Measurements from ENCODE around the gene AP4B1.
"Not testable (repeated sequence)": the region's sequence is repeated elsewhere in the genome, so short reads cannot be mapped to it uniquely, and the experiment has no call there.

Gene AP4B1

GRCh38 chr1:113904674-113905434, at the start of gene AP4B1, which contains the start of gene DCLRE1B:
AP4B1 (minus strand) TSS chr1:113904799; CDS start chr1:113904717, 82 bp downstream.
DCLRE1B (plus strand) TSS chr1:113905326; CDS start chr1:113905587, 261 bp downstream.
- peak; percentile 88 to 92 for DNase-seq (ENCODE audit: low read depth in 2 of 2)

GRCh38 chr1:113951719-113952118, 47.1 kb upstream of the AP4B1 start:
- no peak for DNase-seq (ENCODE audit: low read depth in 2 of 2)

GRCh38 chr1:113950908-113951307, 46.3 kb upstream of the AP4B1 start:
- DNase-seq (ENCODE audit: low read depth in 2 of 2), result no peak

GRCh38 chr1:113949007-113949406, 44.4 kb upstream of the AP4B1 start:
- DNase-seq (ENCODE audit: low read depth in 2 of 2), result no peak

- not testable (repeated sequence) for DNase-seq (ENCODE audit: low read depth in 2 of 2)
These were observed 43.6 kb upstream of the AP4B1 start for GRCh38 chr1:113948151-113948550.

- no peak for DNase-seq (ENCODE audit: low read depth in 2 of 2)
These were observed 42.9 kb upstream of the AP4B1 start for GRCh38 chr1:113947388-113948107.

- DNase-seq (ENCODE audit: low read depth in 2 of 2), result no peak
These were observed 42.2 kb upstream of the AP4B1 start for GRCh38 chr1:113946678-113947387.

- no peak for DNase-seq (ENCODE audit: low read depth in 2 of 2)
These were observed 41.5 kb upstream of the AP4B1 start for GRCh38 chr1:113946112-113946511.

GRCh38 chr1:113945329-113945728, 40.7 kb upstream of the AP4B1 start:
- DNase-seq (ENCODE audit: low read depth in 2 of 2), result no peak

- DNase-seq (ENCODE audit: low read depth in 2 of 2), result no peak
These were observed 38.6 kb upstream of the AP4B1 start for GRCh38 chr1:113943028-113943811.

GRCh38 chr1:113942527-113942926, 37.9 kb upstream of the AP4B1 start:
- DNase-seq (ENCODE audit: low read depth in 2 of 2), result no peak

GRCh38 chr1:113941245-113941559, 36.6 kb upstream of the AP4B1 start:
- no peak for DNase-seq (ENCODE audit: low read depth in 2 of 2)

- DNase-seq (ENCODE audit: low read depth in 2 of 2), result no peak
These were observed 36.0 kb upstream of the AP4B1 start for GRCh38 chr1:113940365-113941244.

GRCh38 chr1:113938192-113938591, 33.6 kb upstream of the AP4B1 start:
- no peak for DNase-seq (ENCODE audit: low read depth in 2 of 2)

- no peak for DNase-seq (ENCODE audit: low read depth in 2 of 2)
These were observed 32.5 kb upstream of the AP4B1 start for GRCh38 chr1:113937146-113937545.

- no peak for DNase-seq (ENCODE audit: low read depth in 2 of 2)
These were observed 31.4 kb upstream of the AP4B1 start for GRCh38 chr1:113935970-113936369.

- no peak for DNase-seq (ENCODE audit: low read depth in 2 of 2)
These were observed 30.6 kb upstream of the AP4B1 start for GRCh38 chr1:113935176-113935575.

GRCh38 chr1:113934511-113935055, 30.0 kb upstream of the AP4B1 start:
- DNase-seq (ENCODE audit: low read depth in 2 of 2), result no peak

GRCh38 chr1:113934006-113934405, 29.4 kb upstream of the AP4B1 start:
- DNase-seq (ENCODE audit: low read depth in 2 of 2), result no peak

- no peak for DNase-seq (ENCODE audit: low read depth in 2 of 2)
These were observed 26.9 kb upstream of the AP4B1 start for GRCh38 chr1:113931451-113931851.
